Liver (tissue), 9 donors: ENCODE results near the gene GUCA1C. TPM values are rescaled to one million over a fixed set of nuclear protein-coding genes. Genes with fewer than 3 reads are reported as not detected.

Experiments used
- DNase-seq: peaks from one replicate; pipeline ENCODE4 v3.0.0-alpha.2; 2017; ENCODE audit warnings: low spot score
- H3K27ac ChIP-seq, 2 donors: one replicate each; pipeline ENCODE4 v1.7.0; 2013; ENCODE audit warnings: inconsistent platforms in 2 of 2, low read length in 2 of 2, control low read depth in 1 of 2, low read depth in 1 of 2, mild to moderate bottlenecking in 1 of 2
- H3K27me3 ChIP-seq, 4 donors: one replicate each; pipeline versions ENCODE4 v1.6.1 to v1.7.0; 2013; ENCODE audit warnings: low read length in 3 of 4, inconsistent platforms in 1 of 4, mild to moderate bottlenecking in 1 of 4, moderate library complexity in 1 of 4; ENCODE audit not compliant: control insufficient read depth in 4 of 4, insufficient read depth in 4 of 4
- H3K36me3 ChIP-seq, 4 donors: one replicate each; pipeline versions ENCODE4 v1.6.1 to v1.7.0; 2013; ENCODE audit warnings: low read length in 3 of 4, mild to moderate bottlenecking in 3 of 4, low read depth in 1 of 4, moderate library complexity in 1 of 4; ENCODE audit not compliant: control insufficient read depth in 4 of 4, insufficient read depth in 3 of 4
- H3K4me1 ChIP-seq, 4 donors: one replicate each; pipeline versions ENCODE4 v1.6.1 to v1.7.0; 2013; ENCODE audit warnings: low read length in 3 of 4, mild to moderate bottlenecking in 3 of 4, moderate library complexity in 1 of 4; ENCODE audit not compliant: control insufficient read depth in 4 of 4, insufficient read depth in 4 of 4
- H3K4me3 ChIP-seq, 3 donors: one replicate each; pipeline versions ENCODE4 v1.6.1 to v1.7.0; 2013; ENCODE audit warnings: low read length in 3 of 3, control low read depth in 1 of 3, low read depth in 1 of 3, mild to moderate bottlenecking in 1 of 3
- H3K9ac ChIP-seq, 2 donors: one replicate each; pipeline ENCODE4 v1.7.0; 2013; ENCODE audit warnings: low read length in 2 of 2, mild to moderate bottlenecking in 2 of 2, moderate library complexity in 2 of 2, control low read depth in 1 of 2, low read depth in 1 of 2
- H3K9me3 ChIP-seq, 4 donors: one replicate each; pipeline versions ENCODE4 v1.6.1 to v1.7.0; 2013; ENCODE audit warnings: low read length in 3 of 4; ENCODE audit not compliant: control insufficient read depth in 4 of 4
- CTCF ChIP-seq: fragments of 150-350 bp; IDR thresholded peaks from 2 replicates; pipeline ENCODE4 v1.5.1; 2017; ENCODE audit warnings: improper control_type of control experiment, low read depth, low read length; ENCODE audit not compliant: missing input control
- EGR1 ChIP-seq, 2 donors: IDR thresholded peaks; 2 replicates each; pipeline ENCODE4 v1.6.1; 2016 to 2018; ENCODE audit warnings: antibody characterized with exemption in 2 of 2, low read depth in 2 of 2
- FOXA1 ChIP-seq: IDR thresholded peaks from 2 replicates; pipeline ENCODE4 v1.6.1; 2016; ENCODE audit warnings: antibody characterized with exemption
- FOXA2 ChIP-seq: IDR thresholded peaks from 2 replicates; pipeline ENCODE4 v1.6.1; 2016; ENCODE audit warnings: antibody characterized with exemption
- GABPA ChIP-seq, 2 donors: IDR thresholded peaks in 1 of 2; conservative IDR thresholded peaks in 1 of 2; 2 replicates each; pipeline ENCODE4 v1.6.1; 2016; ENCODE audit warnings: antibody characterized with exemption in 2 of 2, mild to moderate bottlenecking in 1 of 2, moderate library complexity in 1 of 2
- HNF4A ChIP-seq, 2 donors: conservative IDR thresholded peaks; 2 replicates each; pipeline ENCODE4 v1.6.1; 2016; ENCODE audit warnings: antibody characterized with exemption in 2 of 2, mild to moderate bottlenecking in 2 of 2
- HNF4G ChIP-seq: IDR thresholded peaks from 2 replicates; pipeline ENCODE4 v1.6.1; 2016; ENCODE audit warnings: antibody characterized with exemption
- JUND ChIP-seq, 2 donors: IDR thresholded peaks; 2 replicates each; pipeline ENCODE4 v1.6.1; 2016; ENCODE audit warnings: antibody characterized with exemption in 2 of 2
- NR2F2 ChIP-seq: IDR thresholded peaks from 2 replicates; pipeline ENCODE4 v1.6.1; 2016; ENCODE audit warnings: antibody characterized with exemption
- RAD21 ChIP-seq, 2 donors: IDR thresholded peaks; 2 replicates each; pipeline ENCODE4 v1.6.1; 2016; ENCODE audit warnings: antibody characterized with exemption in 2 of 2, mild to moderate bottlenecking in 2 of 2
- RXRA ChIP-seq, 2 donors: IDR thresholded peaks; 2 replicates each; pipeline ENCODE4 v1.6.1; 2017 to 2018; ENCODE audit warnings: antibody characterized with exemption in 2 of 2, mild to moderate bottlenecking in 1 of 2
- SP1 ChIP-seq: IDR thresholded peaks from 2 replicates; pipeline ENCODE4 v1.6.1; 2018; ENCODE audit warnings: antibody characterized with exemption, mild to moderate bottlenecking
- TAF1 ChIP-seq: conservative IDR thresholded peaks from 2 replicates; pipeline ENCODE4 v1.6.1; 2016; ENCODE audit warnings: antibody characterized with exemption, mild to moderate bottlenecking
- YY1 ChIP-seq: IDR thresholded peaks from 2 replicates; pipeline ENCODE4 v1.6.1; 2016; ENCODE audit warnings: antibody characterized with exemption, mild to moderate bottlenecking
- WGBS: extraction: QIAGEN DNeasy Blood & Tissue Kit; methylation state at CpG from one replicate; pipeline ENCODE4 v1.1.7; 2013; 5-methylcytosine and 5-hydroxymethylcytosine counted together
- polyA plus RNA-seq, 2 donors: library from polyadenylated mRNA; stranded (reverse) in 1 of 2; unstranded in 1 of 2; fragments of 200-250 nt in 1 of 2; fragments of >200 nt in 1 of 2; fragmentation: Nextera tagmentation in 1 of 2; extraction: Ambion mirVana in 1 of 2; gene quantifications; one replicate each; pipeline versions ENCODE4 v1.2.1 to v1.2.3, GENCODE V29; 2013 to 2015
- total RNA-seq, 2 donors: library from RNA; depleted of rRNA; stranded (reverse); fragments of >200 nt; gene quantifications; one replicate each; pipeline ENCODE4 v1.2.3, GENCODE V29; 2014
- TF ChIP-seq, protein P1 (sequence below): IDR thresholded peaks from 2 replicates; pipeline ENCODE4 v1.6.1; 2016; ENCODE audit warnings: antibody characterized with exemption
- TF ChIP-seq, protein P2 (sequence below): IDR thresholded peaks from 2 replicates; pipeline ENCODE4 v1.6.1; 2016; ENCODE audit warnings: antibody characterized with exemption
- TF ChIP-seq, protein P3 (sequence below): IDR thresholded peaks from 2 replicates; pipeline ENCODE4 v1.6.1; 2016; ENCODE audit warnings: antibody characterized with exemption, mild to moderate bottlenecking
- TF ChIP-seq, protein P4 (sequence below): IDR thresholded peaks from 2 replicates; pipeline ENCODE4 v1.6.1; 2016; ENCODE audit warnings: antibody characterized with exemption
- donor health status: healthy.
- donor health status: healthy.
- donor health status: healthy.
- donor health status: healthy.
- donor health status: healthy.

The GUCA1C gene, protein sequence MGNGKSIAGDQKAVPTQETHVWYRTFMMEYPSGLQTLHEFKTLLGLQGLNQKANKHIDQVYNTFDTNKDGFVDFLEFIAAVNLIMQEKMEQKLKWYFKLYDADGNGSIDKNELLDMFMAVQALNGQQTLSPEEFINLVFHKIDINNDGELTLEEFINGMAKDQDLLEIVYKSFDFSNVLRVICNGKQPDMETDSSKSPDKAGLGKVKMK
- total RNA-seq (not detected), polyA plus RNA-seq (not detected)

GRCh38 chr3:108953700-108954099, at the start of gene GUCA1C:
GUCA1C (minus strand) TSS chr3:108953879; CDS start chr3:108953762, 117 bp downstream.
- TF ChIP-seq JUND (IDR thresholded peaks at IDR 0.05) (no peak), FOXA1 (no peak), GABPA (IDR thresholded peaks at IDR 0.05 in 1 of 2, conservative IDR thresholded peaks at IDR 0.05 in 1 of 2) (no peak), HNF4G (no peak), CTCF (no peak), SP1 (no peak), HNF4A (conservative IDR thresholded peaks at IDR 0.05) (no peak), YY1 (no peak), EGR1 (IDR thresholded peaks at IDR 0.05; ENCODE audit: low read depth in 2 of 2) (no peak), RXRA (IDR thresholded peaks at IDR 0.05) (no peak), FOXA2 (no peak), NR2F2 (no peak), TAF1 (no peak), RAD21 (IDR thresholded peaks at IDR 0.05) (no peak)
- TF ChIP-seq, protein P1, sequence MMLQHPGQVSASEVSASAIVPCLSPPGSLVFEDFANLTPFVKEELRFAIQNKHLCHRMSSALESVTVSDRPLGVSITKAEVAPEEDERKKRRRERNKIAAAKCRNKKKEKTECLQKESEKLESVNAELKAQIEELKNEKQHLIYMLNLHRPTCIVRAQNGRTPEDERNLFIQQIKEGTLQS: no peak
- TF ChIP-seq, protein P2, sequence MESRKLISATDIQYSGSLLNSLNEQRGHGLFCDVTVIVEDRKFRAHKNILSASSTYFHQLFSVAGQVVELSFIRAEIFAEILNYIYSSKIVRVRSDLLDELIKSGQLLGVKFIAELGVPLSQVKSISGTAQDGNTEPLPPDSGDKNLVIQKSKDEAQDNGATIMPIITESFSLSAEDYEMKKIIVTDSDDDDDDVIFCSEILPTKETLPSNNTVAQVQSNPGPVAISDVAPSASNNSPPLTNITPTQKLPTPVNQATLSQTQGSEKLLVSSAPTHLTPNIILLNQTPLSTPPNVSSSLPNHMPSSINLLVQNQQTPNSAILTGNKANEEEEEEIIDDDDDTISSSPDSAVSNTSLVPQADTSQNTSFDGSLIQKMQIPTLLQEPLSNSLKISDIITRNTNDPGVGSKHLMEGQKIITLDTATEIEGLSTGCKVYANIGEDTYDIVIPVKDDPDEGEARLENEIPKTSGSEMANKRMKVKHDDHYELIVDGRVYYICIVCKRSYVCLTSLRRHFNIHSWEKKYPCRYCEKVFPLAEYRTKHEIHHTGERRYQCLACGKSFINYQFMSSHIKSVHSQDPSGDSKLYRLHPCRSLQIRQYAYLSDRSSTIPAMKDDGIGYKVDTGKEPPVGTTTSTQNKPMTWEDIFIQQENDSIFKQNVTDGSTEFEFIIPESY: no peak
- TF ChIP-seq, protein P3, sequence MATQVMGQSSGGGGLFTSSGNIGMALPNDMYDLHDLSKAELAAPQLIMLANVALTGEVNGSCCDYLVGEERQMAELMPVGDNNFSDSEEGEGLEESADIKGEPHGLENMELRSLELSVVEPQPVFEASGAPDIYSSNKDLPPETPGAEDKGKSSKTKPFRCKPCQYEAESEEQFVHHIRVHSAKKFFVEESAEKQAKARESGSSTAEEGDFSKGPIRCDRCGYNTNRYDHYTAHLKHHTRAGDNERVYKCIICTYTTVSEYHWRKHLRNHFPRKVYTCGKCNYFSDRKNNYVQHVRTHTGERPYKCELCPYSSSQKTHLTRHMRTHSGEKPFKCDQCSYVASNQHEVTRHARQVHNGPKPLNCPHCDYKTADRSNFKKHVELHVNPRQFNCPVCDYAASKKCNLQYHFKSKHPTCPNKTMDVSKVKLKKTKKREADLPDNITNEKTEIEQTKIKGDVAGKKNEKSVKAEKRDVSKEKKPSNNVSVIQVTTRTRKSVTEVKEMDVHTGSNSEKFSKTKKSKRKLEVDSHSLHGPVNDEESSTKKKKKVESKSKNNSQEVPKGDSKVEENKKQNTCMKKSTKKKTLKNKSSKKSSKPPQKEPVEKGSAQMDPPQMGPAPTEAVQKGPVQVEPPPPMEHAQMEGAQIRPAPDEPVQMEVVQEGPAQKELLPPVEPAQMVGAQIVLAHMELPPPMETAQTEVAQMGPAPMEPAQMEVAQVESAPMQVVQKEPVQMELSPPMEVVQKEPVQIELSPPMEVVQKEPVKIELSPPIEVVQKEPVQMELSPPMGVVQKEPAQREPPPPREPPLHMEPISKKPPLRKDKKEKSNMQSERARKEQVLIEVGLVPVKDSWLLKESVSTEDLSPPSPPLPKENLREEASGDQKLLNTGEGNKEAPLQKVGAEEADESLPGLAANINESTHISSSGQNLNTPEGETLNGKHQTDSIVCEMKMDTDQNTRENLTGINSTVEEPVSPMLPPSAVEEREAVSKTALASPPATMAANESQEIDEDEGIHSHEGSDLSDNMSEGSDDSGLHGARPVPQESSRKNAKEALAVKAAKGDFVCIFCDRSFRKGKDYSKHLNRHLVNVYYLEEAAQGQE: no peak
- TF ChIP-seq, protein P4, sequence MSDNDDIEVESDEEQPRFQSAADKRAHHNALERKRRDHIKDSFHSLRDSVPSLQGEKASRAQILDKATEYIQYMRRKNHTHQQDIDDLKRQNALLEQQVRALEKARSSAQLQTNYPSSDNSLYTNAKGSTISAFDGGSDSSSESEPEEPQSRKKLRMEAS: no peak
- no peak within 1 kb of the TSS for H3K4me3 ChIP-seq
- DNase-seq: no peak
- 87% methylated on average over 1 of the region's 1 CpG for WGBS
- peaks cover 0 to 3% (median 0%) of the 10 kb centered on the region in 4 donors for H3K27me3 ChIP-seq
- no peak within 1 kb of the TSS for H3K9ac ChIP-seq
- H3K9me3 ChIP-seq: no peaks in the 10 kb centered on the region
- H3K27ac ChIP-seq: no peak within 1 kb of the TSS
- H3K36me3 ChIP-seq: no peaks in the 10 kb centered on the region
- H3K4me1 ChIP-seq: no peaks in the 10 kb centered on the region
